Testis (tissue), 2 donors: Measurements from ENCODE around the gene GAD2.

Experiments
- CTCF ChIP-seq, 3 experiments: fragments of 450-650 bp in 2 of 3; fragments of 200-600 bp in 1 of 3; sonication (generic) in 1 of 3; IDR thresholded peaks; one replicate each; pipeline ENCODE4 v1.5.1; 2016 to 2019; ENCODE audit warnings: antibody characterized with exemption in 3 of 3, mild to moderate bottlenecking in 2 of 3, moderate library complexity in 1 of 3
- POLR2A ChIP-seq: fragments of 450-650 bp; IDR thresholded peaks from one replicate; pipeline ENCODE4 v1.6.1; 2017; ENCODE audit warnings: antibody characterized with exemption, mild to moderate bottlenecking, moderate library complexity

GRCh38 chr10:26318672-26319071 is 102.1 kb downstream of the GAD2 start:
- TF ChIP-seq POLR2A, result no peak
- no peak for TF ChIP-seq CTCF (IDR thresholded peaks at IDR 0.05)
